ENCODE results near the gene EPHA8.

Gene EPHA8

GRCh38 chr1:22645931-22646330 lies 82.6 kb downstream of the EPHA8 start:
- TF ChIP-seq CTCF (IDR thresholded peaks at IDR 0.05; ENCODE audit: borderline replicate concordance, insufficient read depth, low read depth, low read length): no peak
- H3K4me3 ChIP-seq (ENCODE audit: low read depth, low read length): no peak overlapping the region

GRCh38 chr1:22646384-22646783 lies 83.1 kb downstream of the EPHA8 start:
- TF ChIP-seq CTCF (IDR thresholded peaks at IDR 0.05; ENCODE audit: borderline replicate concordance, insufficient read depth, low read depth, low read length): no peak
- no peak overlapping the region for H3K4me3 ChIP-seq (ENCODE audit: low read depth, low read length)

- no peak overlapping the region for H3K4me3 ChIP-seq (ENCODE audit: low read depth, low read length)
- TF ChIP-seq CTCF (IDR thresholded peaks at IDR 0.05; ENCODE audit: borderline replicate concordance, insufficient read depth, low read depth, low read length): no peak
Observed at GRCh38 chr1:22650089-22650693, 86.9 kb downstream of the EPHA8 start.

- H3K4me3 ChIP-seq (ENCODE audit: low read depth, low read length): no peak overlapping the region
- TF ChIP-seq CTCF (IDR thresholded peaks at IDR 0.05; ENCODE audit: borderline replicate concordance, insufficient read depth, low read depth, low read length): no peak
Observed at GRCh38 chr1:22651941-22652856, 88.9 kb downstream of the EPHA8 start.

GRCh38 chr1:22652881-22653316 lies 89.6 kb downstream of the EPHA8 start, which contains the start of gene C1QB:
Gene C1QB, plus strand, starts transcription at chr1:22653236. Its CDS starts 6,227 bp downstream, at chr1:22659463.
- H3K4me3 ChIP-seq (ENCODE audit: low read depth, low read length): no peak within 1 kb of the TSS
- no peak for TF ChIP-seq CTCF (IDR thresholded peaks at IDR 0.05; ENCODE audit: borderline replicate concordance, insufficient read depth, low read depth, low read length)

Measured in GM12875 (cell line).